HepG2 (cell line): ENCODE data around the gene CSNK2A1. TPM values are rescaled to one million over a fixed set of nuclear protein-coding genes. Genes with fewer than 3 reads are reported as not detected.

Experiments used
- BORCS8-MEF2B ChIP-seq: sonication (generic); formaldehyde crosslinking; IDR thresholded peaks from 2 replicates; pipeline ENCODE4 v1.8.0; 2022; ENCODE audit warnings: mild to moderate bottlenecking, missing genetic modification reagents
- CCAR2 ChIP-seq: fragments of 200-400 bp; formaldehyde crosslinking; optimal IDR thresholded peaks from 2 replicates; pipeline ENCODE3; 2018; ENCODE audit warnings: low read depth, mild to moderate bottlenecking, low read length, moderate library complexity
- EZH2 ChIP-seq: conservative IDR thresholded peaks from 2 replicates; pipeline ENCODE4 v1.6.1; 2012; ENCODE audit warnings: mild to moderate bottlenecking, low read depth, low read length, moderate library complexity
- HOXA9 ChIP-seq: sonication (generic); formaldehyde crosslinking; IDR thresholded peaks from 2 replicates; pipeline ENCODE4 v1.8.1; 2022; ENCODE audit warnings: missing genetic modification reagents, mild to moderate bottlenecking, moderate library complexity, borderline replicate concordance
- POLR2A ChIP-seq, 2 experiments: IDR thresholded peaks; 2 replicates each; pipeline ENCODE4 v1.6.1; 2011; ENCODE audit warnings: low read depth in 2 of 2, low read length in 2 of 2, mild to moderate bottlenecking in 1 of 2, moderate library complexity in 1 of 2; ENCODE audit not compliant: insufficient read depth in 1 of 2
- SSRP1 ChIP-seq: IDR thresholded peaks from 2 replicates; pipeline ENCODE4 v1.6.1; 2016; ENCODE audit warnings: control low read depth
- TP53 ChIP-seq: sonication (generic); formaldehyde crosslinking; conservative IDR thresholded peaks from 2 replicates; pipeline ENCODE4 v1.4.0; 2020; ENCODE audit warnings: missing genetic modification reagents
- XBP1 ChIP-seq: sonication (generic); formaldehyde crosslinking; IDR thresholded peaks from 2 replicates; pipeline ENCODE4 v1.5.0; 2020; ENCODE audit warnings: missing genetic modification reagents
- ZNF337 ChIP-seq: sonication (generic); formaldehyde crosslinking; IDR thresholded peaks from 2 replicates; pipeline ENCODE4 v1.5.1; 2020; ENCODE audit warnings: missing genetic modification reagents, low read depth, mild to moderate bottlenecking, borderline replicate concordance
- ZNF558 ChIP-seq: sonication (generic); formaldehyde crosslinking; IDR thresholded peaks from 2 replicates; pipeline ENCODE4 v1.9.0; 2022; ENCODE audit warnings: mild to moderate bottlenecking, missing genetic modification reagents, borderline replicate concordance
- ZSCAN25 ChIP-seq: sonication (generic); formaldehyde crosslinking; IDR thresholded peaks from 2 replicates; pipeline ENCODE4 v1.8.0; 2022; ENCODE audit warnings: mild to moderate bottlenecking, missing genetic modification reagents
- polyA plus RNA-seq, 8 experiments: library from polyadenylated mRNA; depleted of rRNA in 3 of 8; stranded (reverse) in 7 of 8; unstranded in 1 of 8; fragments of >200 nt; fragmentation: Illumina TruSeq in 4 of 8; extraction: Trizol in 4 of 8; gene quantifications; 2 replicates each; pipeline versions ENCODE4 v1.2.1 to v1.2.3, GENCODE V29; 2011 to 2016; ENCODE audit warnings: low read depth in 4 of 8, missing spikeins in 1 of 8, mixed read lengths in 1 of 8; ENCODE audit not compliant: insufficient read depth in 1 of 8
- total RNA-seq, 5 experiments: library from RNA; depleted of rRNA; stranded (reverse); fragments of >200 nt; fragmentation: Illumina TruSeq; extraction: Trizol; gene quantifications; 2 replicates each; pipeline ENCODE4 v1.2.3, GENCODE V29; 2016; ENCODE audit warnings: low read depth in 1 of 5
- TF ChIP-seq, protein P1 (sequence below): sonication (generic); formaldehyde crosslinking; IDR thresholded peaks from 2 replicates; pipeline ENCODE4 v1.4.0; 2020; ENCODE audit warnings: missing genetic modification reagents, borderline replicate concordance
- TF ChIP-seq, protein P2 (sequence below), 2 experiments: sonication (generic) in 1 of 2; formaldehyde crosslinking in 1 of 2; IDR thresholded peaks; 2 replicates each; pipeline versions ENCODE4 v1.5.1 to v1.6.1; 2011 to 2020; ENCODE audit warnings: borderline replicate concordance in 1 of 2, low read depth in 1 of 2, low read length in 1 of 2, mild to moderate bottlenecking in 1 of 2, missing genetic modification reagents in 1 of 2, moderate library complexity in 1 of 2
- TF ChIP-seq, protein P3 (sequence below): sonication (generic); formaldehyde crosslinking; IDR thresholded peaks from 2 replicates; pipeline ENCODE4 v1.5.1; 2020; ENCODE audit warnings: mild to moderate bottlenecking, missing genetic modification reagents, borderline replicate concordance
- TF ChIP-seq, protein P4 (sequence below): sonication (generic); formaldehyde crosslinking; IDR thresholded peaks from 2 replicates; pipeline ENCODE4 v1.8.0; 2022; ENCODE audit warnings: mild to moderate bottlenecking, missing genetic modification reagents
- TF ChIP-seq, protein P5 (sequence below): fragments of 450-650 bp; IDR thresholded peaks from 2 replicates; pipeline ENCODE4 v1.6.1; 2017
- TF ChIP-seq, protein P6 (sequence below): sonication (generic); formaldehyde crosslinking; conservative IDR thresholded peaks from 2 replicates; pipeline ENCODE4 v1.8.1; 2023; ENCODE audit warnings: missing genetic modification reagents

The CSNK2A1 gene
- total and polyA plus RNA-seq, 2 of the 13 experiments (the other 11 are each of a cell fraction or from before 2014, with no cell fraction given) = 153 to 231 TPM

DNA sequence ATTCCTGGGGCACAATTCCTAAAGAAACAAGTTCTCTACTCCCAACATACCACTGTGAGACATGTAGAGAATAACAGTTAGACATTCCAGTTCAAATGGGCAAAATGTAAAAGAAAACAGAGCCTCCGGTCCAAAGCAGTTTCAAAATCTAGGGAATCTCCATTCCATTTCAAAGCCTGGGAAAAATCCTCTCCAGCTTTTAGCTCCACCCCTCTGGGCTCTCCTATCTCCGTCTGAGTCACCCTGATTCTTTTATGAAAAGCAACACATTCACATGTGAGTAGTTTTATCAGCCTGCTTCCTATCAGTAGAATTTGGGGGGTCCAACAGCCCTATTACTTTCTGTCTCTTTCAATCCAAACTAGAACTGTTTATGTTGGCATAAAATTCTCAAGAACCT is 3.7 kb downstream of the CSNK2A1 start (continued):
- TF ChIP-seq, protein P1, sequence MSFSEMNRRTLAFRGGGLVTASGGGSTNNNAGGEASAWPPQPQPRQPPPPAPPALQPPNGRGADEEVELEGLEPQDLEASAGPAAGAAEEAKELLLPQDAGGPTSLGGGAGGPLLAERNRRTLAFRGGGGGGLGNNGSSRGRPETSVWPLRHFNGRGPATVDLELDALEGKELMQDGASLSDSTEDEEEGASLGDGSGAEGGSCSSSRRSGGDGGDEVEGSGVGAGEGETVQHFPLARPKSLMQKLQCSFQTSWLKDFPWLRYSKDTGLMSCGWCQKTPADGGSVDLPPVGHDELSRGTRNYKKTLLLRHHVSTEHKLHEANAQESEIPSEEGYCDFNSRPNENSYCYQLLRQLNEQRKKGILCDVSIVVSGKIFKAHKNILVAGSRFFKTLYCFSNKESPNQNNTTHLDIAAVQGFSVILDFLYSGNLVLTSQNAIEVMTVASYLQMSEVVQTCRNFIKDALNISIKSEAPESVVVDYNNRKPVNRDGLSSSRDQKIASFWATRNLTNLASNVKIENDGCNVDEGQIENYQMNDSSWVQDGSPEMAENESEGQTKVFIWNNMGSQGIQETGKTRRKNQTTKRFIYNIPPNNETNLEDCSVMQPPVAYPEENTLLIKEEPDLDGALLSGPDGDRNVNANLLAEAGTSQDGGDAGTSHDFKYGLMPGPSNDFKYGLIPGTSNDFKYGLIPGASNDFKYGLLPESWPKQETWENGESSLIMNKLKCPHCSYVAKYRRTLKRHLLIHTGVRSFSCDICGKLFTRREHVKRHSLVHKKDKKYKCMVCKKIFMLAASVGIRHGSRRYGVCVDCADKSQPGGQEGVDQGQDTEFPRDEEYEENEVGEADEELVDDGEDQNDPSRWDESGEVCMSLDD (CRISPR knock-in tag) = no peak
- TF ChIP-seq, protein P2, sequence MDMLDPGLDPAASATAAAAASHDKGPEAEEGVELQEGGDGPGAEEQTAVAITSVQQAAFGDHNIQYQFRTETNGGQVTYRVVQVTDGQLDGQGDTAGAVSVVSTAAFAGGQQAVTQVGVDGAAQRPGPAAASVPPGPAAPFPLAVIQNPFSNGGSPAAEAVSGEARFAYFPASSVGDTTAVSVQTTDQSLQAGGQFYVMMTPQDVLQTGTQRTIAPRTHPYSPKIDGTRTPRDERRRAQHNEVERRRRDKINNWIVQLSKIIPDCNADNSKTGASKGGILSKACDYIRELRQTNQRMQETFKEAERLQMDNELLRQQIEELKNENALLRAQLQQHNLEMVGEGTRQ (IDR thresholded peaks at IDR 0.05; ENCODE audit: low read depth, low read length) = no peak
- TF ChIP-seq, protein P2 (CRISPR knock-in tag; IDR thresholded peaks at IDR 0.05; ENCODE audit: borderline replicate concordance) = no peak
- TF ChIP-seq SSRP1 (CRISPR knock-in tag) (no peak), EZH2 (no peak), ZNF558 (CRISPR knock-in tag) (no peak), CCAR2 (no peak), TP53 (CRISPR knock-in tag) (0 out of 2 replicates have a peak, but pooled peaks have one; percentile 62), HOXA9 (no peak), POLR2A (IDR thresholded peaks at IDR 0.05; ENCODE audit: insufficient read depth in 1 of 2, low read depth in 2 of 2, low read length in 2 of 2) (0 out of 4 replicates have a peak, but pooled peaks of 1 of the 2 experiments have one; percentile 15), XBP1 (CRISPR knock-in tag) (no peak), ZSCAN25 (CRISPR knock-in tag) (no peak), BORCS8-MEF2B (CRISPR knock-in tag) (no peak), ZNF337 (CRISPR knock-in tag) (no peak)
- TF ChIP-seq, protein P3, sequence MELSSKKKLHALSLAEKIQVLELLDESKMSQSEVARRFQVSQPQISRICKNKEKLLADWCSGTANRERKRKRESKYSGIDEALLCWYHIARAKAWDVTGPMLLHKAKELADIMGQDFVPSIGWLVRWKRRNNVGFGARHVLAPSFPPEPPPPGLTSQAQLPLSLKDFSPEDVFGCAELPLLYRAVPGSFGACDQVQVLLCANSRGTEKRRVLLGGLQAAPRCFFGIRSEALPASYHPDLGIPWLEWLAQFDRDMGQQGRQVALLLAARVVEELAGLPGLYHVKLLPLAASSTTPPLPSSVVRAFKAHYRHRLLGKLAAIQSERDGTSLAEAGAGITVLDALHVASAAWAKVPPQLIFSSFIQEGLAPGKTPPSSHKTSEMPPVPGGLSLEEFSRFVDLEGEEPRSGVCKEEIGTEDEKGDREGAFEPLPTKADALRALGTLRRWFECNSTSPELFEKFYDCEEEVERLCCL (CRISPR knock-in tag) = no peak
- TF ChIP-seq, protein P4, sequence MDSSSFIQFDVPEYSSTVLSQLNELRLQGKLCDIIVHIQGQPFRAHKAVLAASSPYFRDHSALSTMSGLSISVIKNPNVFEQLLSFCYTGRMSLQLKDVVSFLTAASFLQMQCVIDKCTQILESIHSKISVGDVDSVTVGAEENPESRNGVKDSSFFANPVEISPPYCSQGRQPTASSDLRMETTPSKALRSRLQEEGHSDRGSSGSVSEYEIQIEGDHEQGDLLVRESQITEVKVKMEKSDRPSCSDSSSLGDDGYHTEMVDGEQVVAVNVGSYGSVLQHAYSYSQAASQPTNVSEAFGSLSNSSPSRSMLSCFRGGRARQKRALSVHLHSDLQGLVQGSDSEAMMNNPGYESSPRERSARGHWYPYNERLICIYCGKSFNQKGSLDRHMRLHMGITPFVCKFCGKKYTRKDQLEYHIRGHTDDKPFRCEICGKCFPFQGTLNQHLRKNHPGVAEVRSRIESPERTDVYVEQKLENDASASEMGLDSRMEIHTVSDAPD (CRISPR knock-in tag) = no peak
- TF ChIP-seq, protein P5, sequence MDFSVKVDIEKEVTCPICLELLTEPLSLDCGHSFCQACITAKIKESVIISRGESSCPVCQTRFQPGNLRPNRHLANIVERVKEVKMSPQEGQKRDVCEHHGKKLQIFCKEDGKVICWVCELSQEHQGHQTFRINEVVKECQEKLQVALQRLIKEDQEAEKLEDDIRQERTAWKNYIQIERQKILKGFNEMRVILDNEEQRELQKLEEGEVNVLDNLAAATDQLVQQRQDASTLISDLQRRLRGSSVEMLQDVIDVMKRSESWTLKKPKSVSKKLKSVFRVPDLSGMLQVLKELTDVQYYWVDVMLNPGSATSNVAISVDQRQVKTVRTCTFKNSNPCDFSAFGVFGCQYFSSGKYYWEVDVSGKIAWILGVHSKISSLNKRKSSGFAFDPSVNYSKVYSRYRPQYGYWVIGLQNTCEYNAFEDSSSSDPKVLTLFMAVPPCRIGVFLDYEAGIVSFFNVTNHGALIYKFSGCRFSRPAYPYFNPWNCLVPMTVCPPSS = no peak
- TF ChIP-seq, protein P6, sequence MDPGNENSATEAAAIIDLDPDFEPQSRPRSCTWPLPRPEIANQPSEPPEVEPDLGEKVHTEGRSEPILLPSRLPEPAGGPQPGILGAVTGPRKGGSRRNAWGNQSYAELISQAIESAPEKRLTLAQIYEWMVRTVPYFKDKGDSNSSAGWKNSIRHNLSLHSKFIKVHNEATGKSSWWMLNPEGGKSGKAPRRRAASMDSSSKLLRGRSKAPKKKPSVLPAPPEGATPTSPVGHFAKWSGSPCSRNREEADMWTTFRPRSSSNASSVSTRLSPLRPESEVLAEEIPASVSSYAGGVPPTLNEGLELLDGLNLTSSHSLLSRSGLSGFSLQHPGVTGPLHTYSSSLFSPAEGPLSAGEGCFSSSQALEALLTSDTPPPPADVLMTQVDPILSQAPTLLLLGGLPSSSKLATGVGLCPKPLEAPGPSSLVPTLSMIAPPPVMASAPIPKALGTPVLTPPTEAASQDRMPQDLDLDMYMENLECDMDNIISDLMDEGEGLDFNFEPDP (CRISPR knock-in tag) = no peak
